ENCODE measurements around the gene MYOZ3. TPM values are rescaled to one million over a fixed set of nuclear protein-coding genes. Genes with fewer than 3 reads are reported as not detected.

Gene MYOZ3
- total and polyA plus RNA-seq, 12 donors, result 0.12 to 1.9 (median 0.45) TPM; not detected in 1

DNA sequence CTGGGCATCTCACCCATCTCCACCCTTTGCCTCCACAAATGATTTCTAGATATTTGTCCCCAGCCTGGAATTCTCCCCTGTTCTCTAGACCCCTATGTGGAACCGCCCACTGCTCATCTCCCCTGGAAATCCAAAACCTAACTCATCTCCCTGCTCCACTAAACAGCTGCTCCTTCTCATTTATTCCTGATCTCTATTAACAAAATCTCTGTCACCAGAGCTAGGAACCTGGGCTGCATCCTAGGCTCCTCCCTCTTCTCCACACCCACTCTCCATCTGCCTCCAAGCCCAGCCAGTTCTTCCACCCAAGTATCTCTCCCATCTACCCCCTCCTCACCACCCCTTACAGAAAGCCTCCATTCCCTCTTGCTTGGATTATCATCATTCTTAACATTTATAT lies 44.5 kb upstream of the MYOZ3 start:
- H3K27me3 ChIP-seq, result no peaks in the 10 kb centered on the region
- H3K4me1 ChIP-seq (replicated peaks in 1 of 2), result peaks cover 43 to 74% of the 10 kb centered on the region in 2 donors
- H3K4me3 ChIP-seq, result no peak overlapping the region
- peak overlapping the region in 4 of 5 donors; percentile 77 to 95 (median 85) for H3K27ac ChIP-seq
- WGBS, 4 donors, result 89 to 100% (median 97%) methylated on average over 1 of the region's 1 CpG
- H3K36me3 ChIP-seq (replicated peaks in 1 of 2), result no peaks in the 10 kb centered on the region
- no peak for DNase-seq
- H3K9me3 ChIP-seq (replicated peaks in 1 of 3), result no peaks in the 10 kb centered on the region
- intact Hi-C loops (cut with DNase I), result no loop called here
- TF ChIP-seq POLR2A (IDR thresholded peaks at IDR 0.05), result no peak
- TF ChIP-seq, protein P1, sequence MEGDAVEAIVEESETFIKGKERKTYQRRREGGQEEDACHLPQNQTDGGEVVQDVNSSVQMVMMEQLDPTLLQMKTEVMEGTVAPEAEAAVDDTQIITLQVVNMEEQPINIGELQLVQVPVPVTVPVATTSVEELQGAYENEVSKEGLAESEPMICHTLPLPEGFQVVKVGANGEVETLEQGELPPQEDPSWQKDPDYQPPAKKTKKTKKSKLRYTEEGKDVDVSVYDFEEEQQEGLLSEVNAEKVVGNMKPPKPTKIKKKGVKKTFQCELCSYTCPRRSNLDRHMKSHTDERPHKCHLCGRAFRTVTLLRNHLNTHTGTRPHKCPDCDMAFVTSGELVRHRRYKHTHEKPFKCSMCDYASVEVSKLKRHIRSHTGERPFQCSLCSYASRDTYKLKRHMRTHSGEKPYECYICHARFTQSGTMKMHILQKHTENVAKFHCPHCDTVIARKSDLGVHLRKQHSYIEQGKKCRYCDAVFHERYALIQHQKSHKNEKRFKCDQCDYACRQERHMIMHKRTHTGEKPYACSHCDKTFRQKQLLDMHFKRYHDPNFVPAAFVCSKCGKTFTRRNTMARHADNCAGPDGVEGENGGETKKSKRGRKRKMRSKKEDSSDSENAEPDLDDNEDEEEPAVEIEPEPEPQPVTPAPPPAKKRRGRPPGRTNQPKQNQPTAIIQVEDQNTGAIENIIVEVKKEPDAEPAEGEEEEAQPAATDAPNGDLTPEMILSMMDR (IDR thresholded peaks at IDR 0.05), result no peak

DNA sequence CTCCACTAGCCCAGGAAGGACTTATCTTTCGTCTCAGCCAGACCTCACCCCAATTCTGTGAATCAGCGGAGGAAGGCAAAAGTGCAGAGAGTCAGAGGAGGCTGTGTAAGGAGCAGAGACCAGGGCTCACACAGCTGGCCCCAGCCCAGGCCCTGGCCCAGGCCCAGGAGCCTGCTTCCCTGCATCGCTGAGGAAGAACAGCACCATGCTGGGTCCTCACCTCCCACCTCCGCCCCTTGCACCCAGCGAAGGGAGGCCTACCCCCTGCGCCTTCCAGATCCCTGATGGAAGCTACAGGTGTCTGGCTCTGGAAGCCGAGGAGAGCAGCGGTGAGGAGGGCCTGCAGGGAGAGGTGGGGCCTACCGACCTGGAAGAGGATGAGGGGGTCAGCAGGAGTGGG lies 42.9 kb upstream of the MYOZ3 start:
- 51 to 69% (median 58%) methylated on average over 4 to 9 of the region's 9 CpGs for WGBS, 4 donors
- intact Hi-C loops (cut with DNase I), result no loop called here

DNA sequence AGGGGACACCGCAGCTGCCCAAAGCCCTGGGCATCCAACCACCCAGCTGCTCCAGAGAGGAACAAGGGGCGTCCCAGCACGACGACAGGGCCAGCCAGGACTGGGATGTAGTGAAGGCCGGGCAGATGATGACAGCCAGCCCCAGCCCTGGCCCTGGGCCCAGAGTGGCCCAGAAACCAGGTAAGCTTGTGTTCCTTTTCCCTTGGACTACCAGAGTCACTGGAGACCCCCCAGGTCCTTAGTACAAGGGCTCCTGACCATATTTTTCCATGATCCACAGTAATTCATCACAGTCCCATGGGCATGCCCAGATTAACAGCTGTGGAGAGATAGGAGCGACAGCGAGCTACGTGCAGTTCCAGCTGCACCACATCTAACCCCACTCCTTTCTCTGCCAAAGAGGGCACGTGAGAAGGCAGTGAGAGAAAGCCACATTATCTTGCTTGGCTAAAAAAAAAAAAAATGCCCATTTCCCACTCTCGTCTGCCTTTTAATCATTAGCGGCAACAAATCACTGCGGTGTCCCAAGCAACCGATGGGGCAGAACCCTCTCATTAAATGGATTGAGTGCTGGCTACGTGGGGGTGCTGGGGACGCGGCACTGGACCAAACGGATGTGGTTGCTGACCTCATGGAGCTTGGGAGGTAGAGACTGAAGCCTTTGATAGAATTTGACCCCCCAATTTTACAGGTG lies 42.3 kb upstream of the MYOZ3 start:
- TF ChIP-seq, protein P1 (IDR thresholded peaks at IDR 0.05), result no peak
- TF ChIP-seq POLR2A (IDR thresholded peaks at IDR 0.05), result no peak
- H3K27me3 ChIP-seq, result no peaks in the 10 kb centered on the region
- peak overlapping the region in 4 of 5 donors; percentile 39 to 88 (median 62) for H3K27ac ChIP-seq
- H3K9me3 ChIP-seq (replicated peaks in 1 of 3), result no peaks in the 10 kb centered on the region
- WGBS, 4 donors, result 55 to 66% (median 63%) methylated on average over 14 to 17 of the region's 17 CpGs
- H3K4me3 ChIP-seq, result no peak overlapping the region
- peak in 5 of 7 donors; percentile 61 to 80 (median 69) for DNase-seq
- no peaks in the 10 kb centered on the region for H3K36me3 ChIP-seq (replicated peaks in 1 of 2)
- peaks cover 32 to 65% of the 10 kb centered on the region in 2 donors for H3K4me1 ChIP-seq (replicated peaks in 1 of 2)
- intact Hi-C loops (cut with DNase I), result no loop called here

More for the DNA sequence above, 42.9 kb upstream of the MYOZ3 start:
- H3K9me3 ChIP-seq (replicated peaks in 1 of 3), result no peaks in the 10 kb centered on the region
- peak in 3 of 7 donors; percentile 32 to 61 (median 54) for DNase-seq
- no peaks in the 10 kb centered on the region for H3K27me3 ChIP-seq
- H3K36me3 ChIP-seq (replicated peaks in 1 of 2), result no peaks in the 10 kb centered on the region
- H3K4me3 ChIP-seq, result no peak overlapping the region
- TF ChIP-seq POLR2A (IDR thresholded peaks at IDR 0.05), result no peak
- TF ChIP-seq, protein P1 (IDR thresholded peaks at IDR 0.05), result no peak
- peaks cover 36 to 65% of the 10 kb centered on the region in 2 donors for H3K4me1 ChIP-seq (replicated peaks in 1 of 2)
- H3K27ac ChIP-seq, result peak overlapping the region in 4 of 5 donors; percentile 25 to 88 (median 60)

DNA sequence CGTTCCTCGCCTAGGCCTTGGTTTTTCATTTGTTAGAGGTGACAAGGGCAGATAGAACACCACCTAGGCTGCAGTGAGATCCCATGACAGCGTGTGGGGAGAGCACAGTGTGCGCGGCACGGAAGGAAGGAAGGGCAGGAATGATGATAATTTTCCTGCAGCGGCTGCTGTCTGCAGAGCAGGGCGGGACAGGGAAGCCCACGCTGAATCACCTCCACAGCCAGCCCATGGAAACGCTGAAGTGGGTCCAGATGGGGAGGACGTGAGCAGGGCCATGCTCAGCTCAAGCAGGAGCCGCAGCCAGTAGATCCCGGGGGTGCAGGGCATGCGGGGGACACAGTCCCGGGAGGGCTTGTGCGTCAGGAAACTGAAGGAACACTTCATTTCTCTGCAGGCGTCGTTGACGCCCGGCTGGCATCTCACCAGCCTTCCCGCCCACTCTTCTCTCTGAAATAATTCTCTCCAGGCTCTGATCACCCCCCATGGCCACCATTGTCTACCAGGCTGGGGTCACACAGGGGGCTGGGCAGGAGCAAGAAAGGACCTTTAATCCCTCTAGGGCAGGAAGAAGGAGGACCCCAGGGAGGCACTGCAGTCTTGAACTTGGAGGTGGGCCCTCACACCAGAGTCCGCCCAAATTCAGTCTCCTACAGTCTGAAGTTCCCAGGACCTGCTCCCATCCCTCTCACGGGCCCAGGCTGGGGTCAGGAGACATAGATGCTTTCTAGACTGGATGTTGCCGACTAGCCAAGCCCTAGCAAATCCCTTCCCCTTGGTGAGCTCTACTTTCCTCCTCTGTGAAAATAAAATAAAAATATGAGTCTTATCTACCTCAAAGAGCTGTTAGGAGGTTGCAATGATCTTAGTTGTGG lies 41.5 kb upstream of the MYOZ3 start:
- TF ChIP-seq, protein P1 (IDR thresholded peaks at IDR 0.05), result no peak
- TF ChIP-seq POLR2A (IDR thresholded peaks at IDR 0.05), result no peak
- DNase-seq, result peak in 2 of 7 donors; percentile 37 to 54
- intact Hi-C loops (cut with DNase I), result no loop called here
- Histone ChIP-seq H3K4me3 (no peak overlapping the region), H3K9me3 (replicated peaks in 1 of 3) (no peaks in the 10 kb centered on the region), H3K36me3 (replicated peaks in 1 of 2) (no peaks in the 10 kb centered on the region), H3K27ac (peak overlapping the region in 4 of 5 donors; percentile 39 to 88 (median 62)), H3K4me1 (replicated peaks in 1 of 2) (peaks cover 23 to 61% of the 10 kb centered on the region in 2 donors), H3K27me3 (no peaks in the 10 kb centered on the region)
- 72 to 84% (median 76%) methylated on average over 19 to 24 of the region's 24 CpGs for WGBS, 4 donors
